ENCODE data around the gene ZNF793. TPM values are rescaled to one million over a fixed set of nuclear protein-coding genes. Genes with fewer than 3 reads are reported as not detected.

Gene ZNF793
- total and polyA plus RNA-seq, 9 of the 15 experiments (the other 6 are each of a cell fraction or from before 2014, with no cell fraction given): 0.02 to 0.04 (median 0.03) TPM; not detected in 6

- CTCF ChIA-PET (ENCODE audit: low intra/inter-chr PET ratio): no interaction called here
- DNase-seq (ENCODE audit: extremely low read depth in 1 of 4, low spot score in 3 of 4) (no peak), FAIRE-seq (no peak), ATAC-seq (no peak)
- H3K79me2 ChIP-seq (ENCODE audit: control insufficient read depth, insufficient read depth, low read length): no peaks in the 10 kb centered on the region
- POLR2A ChIA-PET: no interaction called here
- H3K27me3 ChIP-seq (ENCODE audit: control insufficient read depth in 2 of 2, insufficient read depth in 2 of 2, low read length in 2 of 2): no peaks in the 10 kb centered on the region
- TF ChIP-seq ZFPM2 (CRISPR knock-in tag; IDR thresholded peaks at IDR 0.05) (no peak), ZNF274 (IDR thresholded peaks at IDR 0.05; ENCODE audit: borderline replicate concordance, low read depth, low read length) (peak; percentile 99)
- H3K9ac ChIP-seq (ENCODE audit: insufficient read depth in 1 of 2, low read depth in 2 of 2, low read length in 2 of 2): no peak overlapping the region
- H2AFZ ChIP-seq (ENCODE audit: low read depth, low read length): no peak overlapping the region
- 11% methylated on average over 7 of the region's 7 CpGs for WGBS (ENCODE audit: insufficient coverage, low coverage, missing lambda C conversion rate)
- H3K4me1 ChIP-seq (replicated peaks in 1 of 2; ENCODE audit: control insufficient read depth in 2 of 2, insufficient read depth in 2 of 2, low read length in 2 of 2): no peaks in the 10 kb centered on the region
- peaks cover 13% of the 10 kb centered on the region for H3K9me3 ChIP-seq (replicated peaks; ENCODE audit: control insufficient read depth, insufficient read depth, low read depth, low read length)
- no peak overlapping the region for H3K27ac ChIP-seq (ENCODE audit: extremely low read depth, low read depth, low read length)
- no peak overlapping the region for H3K4me2 ChIP-seq (ENCODE audit: insufficient read depth, low read length)
- H3K9me1 ChIP-seq (ENCODE audit: control insufficient read depth, insufficient read depth, low read length): no peaks in the 10 kb centered on the region
- H4K20me1 ChIP-seq (replicated peaks; ENCODE audit: control insufficient read depth, insufficient read depth, low read length): no peaks in the 10 kb centered on the region
- in situ Hi-C loops (cut with MboI): no loop called here
- H3K4me3 ChIP-seq: no peak overlapping the region
- intact Hi-C loops (cut with micrococcal nuclease): no loop called here
- no TSS peak for BruUV-seq (replicated peaks)
- H3K36me3 ChIP-seq (ENCODE audit: control insufficient read depth, insufficient read depth, low read length): no peaks in the 10 kb centered on the region
Observed at GRCh38 chr19:37564624-37565369, 58.1 kb downstream of the ZNF793 start.

DNA sequence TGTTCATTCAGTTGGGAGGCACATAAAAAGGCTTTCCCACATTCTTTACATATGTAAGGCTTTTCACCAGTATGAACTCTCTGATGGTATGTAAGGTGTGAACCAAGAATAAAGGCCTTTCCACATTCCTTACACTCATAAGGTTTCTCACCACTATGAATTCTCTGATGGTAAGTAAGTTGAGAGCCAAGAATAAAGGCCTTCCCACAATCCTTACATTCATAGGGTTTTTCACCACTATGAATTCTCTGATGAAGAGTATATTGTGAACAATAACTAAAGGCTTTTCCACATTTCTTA is 58.6 kb downstream of the ZNF793 start:
- CTCF ChIA-PET (ENCODE audit: low intra/inter-chr PET ratio): no interaction called here

More for the DNA sequence above, 58.6 kb downstream of the ZNF793 start:
- H3K36me3 ChIP-seq (ENCODE audit: control insufficient read depth, insufficient read depth, low read length): no peaks in the 10 kb centered on the region
- BruUV-seq (replicated peaks): no TSS peak
- ATAC-seq (no peak), FAIRE-seq (no peak), DNase-seq (ENCODE audit: extremely low read depth in 1 of 4, low spot score in 3 of 4) (no peak)
- no peaks in the 10 kb centered on the region for H4K20me1 ChIP-seq (replicated peaks; ENCODE audit: control insufficient read depth, insufficient read depth, low read length)
- intact Hi-C loops (cut with micrococcal nuclease): no loop called here
- no peak overlapping the region for H3K4me3 ChIP-seq
- POLR2A ChIA-PET: no interaction called here
- TF ChIP-seq ZNF274 (IDR thresholded peaks at IDR 0.05; ENCODE audit: borderline replicate concordance, low read depth, low read length): peak; percentile 84; the same call in 1 of the 2 replicates
- TF ChIP-seq, protein P1, sequence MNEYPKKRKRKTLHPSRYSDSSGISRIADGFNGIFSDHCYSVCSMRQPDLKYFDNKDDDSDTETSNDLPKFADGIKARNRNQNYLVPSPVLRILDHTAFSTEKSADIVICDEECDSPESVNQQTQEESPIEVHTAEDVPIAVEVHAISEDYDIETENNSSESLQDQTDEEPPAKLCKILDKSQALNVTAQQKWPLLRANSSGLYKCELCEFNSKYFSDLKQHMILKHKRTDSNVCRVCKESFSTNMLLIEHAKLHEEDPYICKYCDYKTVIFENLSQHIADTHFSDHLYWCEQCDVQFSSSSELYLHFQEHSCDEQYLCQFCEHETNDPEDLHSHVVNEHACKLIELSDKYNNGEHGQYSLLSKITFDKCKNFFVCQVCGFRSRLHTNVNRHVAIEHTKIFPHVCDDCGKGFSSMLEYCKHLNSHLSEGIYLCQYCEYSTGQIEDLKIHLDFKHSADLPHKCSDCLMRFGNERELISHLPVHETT (CRISPR knock-in tag; conservative IDR thresholded peaks at IDR 0.05 in 1 of 2, IDR thresholded peaks at IDR 0.05 in 1 of 2): no peak
- no peak overlapping the region for H3K9ac ChIP-seq (ENCODE audit: insufficient read depth in 1 of 2, low read depth in 2 of 2, low read length in 2 of 2)
- H3K79me2 ChIP-seq (ENCODE audit: control insufficient read depth, insufficient read depth, low read length): no peaks in the 10 kb centered on the region
- no peaks in the 10 kb centered on the region for H3K27me3 ChIP-seq (ENCODE audit: control insufficient read depth in 2 of 2, insufficient read depth in 2 of 2, low read length in 2 of 2)
- H3K27ac ChIP-seq (ENCODE audit: extremely low read depth, low read depth, low read length): no peak overlapping the region
- no peak overlapping the region for H2AFZ ChIP-seq (ENCODE audit: low read depth, low read length)
- H3K4me1 ChIP-seq (replicated peaks in 1 of 2; ENCODE audit: control insufficient read depth in 2 of 2, insufficient read depth in 2 of 2, low read length in 2 of 2): no peaks in the 10 kb centered on the region
- in situ Hi-C loops (cut with MboI): no loop called here
- peaks cover 13% of the 10 kb centered on the region for H3K9me3 ChIP-seq (replicated peaks; ENCODE audit: control insufficient read depth, insufficient read depth, low read depth, low read length)
- no peak overlapping the region for H3K4me2 ChIP-seq (ENCODE audit: insufficient read depth, low read length)
- no peaks in the 10 kb centered on the region for H3K9me1 ChIP-seq (ENCODE audit: control insufficient read depth, insufficient read depth, low read length)

Measured in K562 (cell line).